ENCODE data around the gene ACOT11. TPM values are rescaled to one million over a fixed set of nuclear protein-coding genes. Genes with fewer than 3 reads are reported as not detected.

ACOT11 gene
- total RNA-seq, 6 donors from 2014 or later: 2.3 to 13.6 (median 7.0) TPM

- DNase-seq (no peak), ATAC-seq (ENCODE audit: low FRiP score in 2 of 2) (no peak)
- peaks cover 0 to 9% (median 4%) of the 10 kb centered on the region in 4 donors for H3K4me1 ChIP-seq
- TF ChIP-seq POLR2AphosphoS5 (IDR thresholded peaks at IDR 0.05) (no peak), EP300 (IDR thresholded peaks at IDR 0.05) (no peak), POLR2A (IDR thresholded peaks at IDR 0.05) (no peak), CTCF (IDR thresholded peaks at IDR 0.05) (no peak)
- no peaks in the 10 kb centered on the region for H3K9me3 ChIP-seq
- no peaks in the 10 kb centered on the region for H3K27me3 ChIP-seq
- no peak overlapping the region for H3K27ac ChIP-seq
- WGBS, 2 donors: 83 to 94% methylated on average over 1 to 3 of the region's 3 CpGs
- H3K36me3 ChIP-seq: no peaks in the 10 kb centered on the region
- no peak overlapping the region for H3K4me3 ChIP-seq
These were observed 35.3 kb downstream of the ACOT11 start for GRCh38 chr1:54583307-54583686.

GRCh38 chr1:54583871-54584270, 35.8 kb downstream of the ACOT11 start:
- Histone ChIP-seq H3K4me3 (no peak overlapping the region), H3K27ac (no peak overlapping the region), H3K36me3 (no peaks in the 10 kb centered on the region), H3K4me1 (peaks cover 0 to 9% (median 4%) of the 10 kb centered on the region in 4 donors), H3K9me3 (no peaks in the 10 kb centered on the region), H3K27me3 (no peaks in the 10 kb centered on the region)
- WGBS, 2 donors: 83 to 85% methylated on average over 2 of the region's 2 CpGs
- TF ChIP-seq CTCF (IDR thresholded peaks at IDR 0.05): no peak
- TF ChIP-seq POLR2A (IDR thresholded peaks at IDR 0.05): no peak
- no peak for TF ChIP-seq POLR2AphosphoS5 (IDR thresholded peaks at IDR 0.05)
- no peak for TF ChIP-seq EP300 (IDR thresholded peaks at IDR 0.05)
- DNase-seq: no peak
- no peak for ATAC-seq (ENCODE audit: low FRiP score in 2 of 2)

- TF ChIP-seq EP300 (IDR thresholded peaks at IDR 0.05) (no peak), POLR2A (IDR thresholded peaks at IDR 0.05) (no peak), POLR2AphosphoS5 (IDR thresholded peaks at IDR 0.05) (no peak), CTCF (IDR thresholded peaks at IDR 0.05) (no peak)
- Histone ChIP-seq H3K27me3 (no peaks in the 10 kb centered on the region), H3K4me3 (no peak overlapping the region), H3K36me3 (no peaks in the 10 kb centered on the region), H3K4me1 (peaks cover 0 to 9% (median 2%) of the 10 kb centered on the region in 4 donors), H3K27ac (no peak overlapping the region), H3K9me3 (no peaks in the 10 kb centered on the region)
- ATAC-seq (ENCODE audit: low FRiP score in 2 of 2) (no peak), DNase-seq (no peak)
- WGBS, 2 donors: 90 to 94% methylated on average over 13 to 17 of the region's 17 CpGs
These were observed 36.5 kb downstream of the ACOT11 start for GRCh38 chr1:54584575-54584974.

GRCh38 chr1:54585181-54586066, 37.4 kb downstream of the ACOT11 start:
- no peaks in the 10 kb centered on the region for H3K36me3 ChIP-seq
- H3K9me3 ChIP-seq: no peaks in the 10 kb centered on the region
- ATAC-seq (ENCODE audit: low FRiP score in 2 of 2) (no peak), DNase-seq (no peak)
- H3K4me1 ChIP-seq: peaks cover 0 to 9% (median 2%) of the 10 kb centered on the region in 4 donors
- H3K27ac ChIP-seq: no peak overlapping the region
- no peak overlapping the region for H3K4me3 ChIP-seq
- H3K27me3 ChIP-seq: no peaks in the 10 kb centered on the region
- 91 to 96% methylated on average over 13 to 15 of the region's 15 CpGs for WGBS, 2 donors
- TF ChIP-seq POLR2AphosphoS5 (IDR thresholded peaks at IDR 0.05) (no peak), POLR2A (IDR thresholded peaks at IDR 0.05) (no peak), CTCF (IDR thresholded peaks at IDR 0.05) (no peak), EP300 (IDR thresholded peaks at IDR 0.05) (no peak)

Data from upper lobe of left lung (tissue), 6 donors.